NCI-H2227 treated with DMSO at 0.1 percent for 48 hours (cell line): ENCODE data around the gene TBC1D1.
A peak's percentile ranks its signal among the peaks of the same experiment; 100 is the strongest.
"Not testable (repeated sequence)": the region's sequence is repeated elsewhere in the genome, so short reads cannot be mapped to it uniquely, and the experiment has no call there.

Source experiments
- DNase-seq: peaks from one replicate; lab custom pipeline; 2025; lab: John Stamatoyannopoulos, UW

The TBC1D1 gene

DNA sequence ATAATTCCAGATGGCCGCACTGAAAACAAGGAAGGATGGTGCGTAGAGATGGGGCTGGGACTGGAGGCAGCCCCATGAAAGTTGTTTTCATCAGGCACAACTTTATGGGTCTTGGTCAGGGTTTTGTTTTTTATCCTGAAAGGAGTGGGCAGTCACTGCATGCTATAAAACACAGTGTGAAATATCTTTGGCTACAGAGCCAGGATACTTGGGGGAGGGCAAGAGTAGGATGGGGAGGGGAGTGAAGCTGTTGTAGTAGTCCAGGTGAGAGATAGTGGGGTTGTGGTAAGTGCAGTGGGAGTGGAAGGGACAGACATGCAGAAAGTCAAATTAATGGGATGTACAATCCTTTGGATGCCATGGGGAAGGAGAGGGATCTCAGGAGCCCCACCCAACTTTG is 125.8 kb downstream of the TBC1D1 start:
- DNase-seq: no peak

GRCh38 chr4:38017609-38018008 is 126.7 kb downstream of the TBC1D1 start:
- no peak for DNase-seq

- DNase-seq: no peak
These were observed 129.5 kb downstream of the TBC1D1 start for GRCh38 chr4:38020386-38020785.

GRCh38 chr4:38020961-38021360 is 130.1 kb downstream of the TBC1D1 start:
- DNase-seq: not testable (repeated sequence)

GRCh38 chr4:38021751-38022150 is 130.9 kb downstream of the TBC1D1 start:
- no peak for DNase-seq

GRCh38 chr4:38023347-38024205 is 132.7 kb downstream of the TBC1D1 start:
- no peak for DNase-seq

DNA sequence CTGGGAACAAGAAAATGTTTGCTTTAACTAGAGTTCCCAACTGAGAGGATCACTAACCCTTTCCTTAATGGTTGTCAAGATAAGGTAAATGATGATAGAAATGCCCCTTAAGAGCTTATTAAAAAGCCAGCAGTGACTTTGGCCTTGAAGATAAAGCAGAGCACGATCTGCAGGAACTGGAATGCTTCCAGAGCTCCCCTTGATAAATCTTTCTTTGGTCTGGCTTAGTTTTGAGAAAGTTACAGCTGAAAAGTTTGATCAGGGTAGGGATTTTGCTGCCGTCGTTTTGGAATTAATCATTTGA is 133.3 kb downstream of the TBC1D1 start:
- no peak for DNase-seq

GRCh38 chr4:38025665-38026064 is 134.8 kb downstream of the TBC1D1 start:
- DNase-seq: no peak

- DNase-seq: no peak
These were observed 135.4 kb downstream of the TBC1D1 start for GRCh38 chr4:38026158-38026740.

DNA sequence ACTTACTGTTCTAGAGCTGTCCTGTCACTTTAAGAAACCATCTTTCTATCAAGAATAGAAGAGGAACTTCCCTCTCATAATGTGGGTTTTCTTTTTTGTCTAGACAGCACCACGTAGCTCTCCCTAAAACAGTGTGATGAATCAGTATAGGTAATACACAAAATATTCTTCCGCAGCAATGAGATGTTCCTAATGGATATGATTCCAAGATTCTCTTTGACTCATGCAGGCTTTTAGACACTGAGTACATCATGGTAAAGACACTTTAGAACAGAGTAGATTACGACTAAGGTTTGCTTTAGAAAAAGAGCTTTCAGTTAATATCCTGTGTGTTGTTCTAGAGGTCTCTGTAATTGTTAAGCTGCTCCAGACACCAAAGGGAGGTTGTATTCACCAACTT is 139.1 kb downstream of the TBC1D1 start:
- no peak for DNase-seq

GRCh38 chr4:38034986-38035882 is 144.3 kb downstream of the TBC1D1 start:
- peak; percentile 52 for DNase-seq

DNA sequence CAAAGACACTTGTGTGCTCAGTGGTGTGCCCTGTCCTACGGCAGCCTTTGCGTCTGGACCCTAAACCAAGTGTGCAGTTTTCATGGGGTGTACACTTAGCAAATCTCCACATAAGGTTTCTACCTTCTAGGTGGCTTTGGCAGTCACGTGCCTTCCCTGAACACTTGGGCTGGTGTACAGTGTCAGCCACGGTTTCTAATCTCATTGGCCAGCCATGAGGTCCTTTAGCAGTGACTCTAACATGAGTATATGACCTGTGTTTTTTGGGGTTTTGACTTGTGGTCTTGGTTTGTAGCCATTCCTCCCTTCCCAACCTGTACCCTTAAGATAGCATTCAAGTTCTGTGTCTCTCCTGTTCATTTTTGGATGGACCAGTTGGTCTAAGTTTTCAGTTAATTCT is 145.7 kb downstream of the TBC1D1 start:
- DNase-seq: no peak

GRCh38 chr4:38037612-38038011 is 146.7 kb downstream of the TBC1D1 start:
- no peak for DNase-seq

DNA sequence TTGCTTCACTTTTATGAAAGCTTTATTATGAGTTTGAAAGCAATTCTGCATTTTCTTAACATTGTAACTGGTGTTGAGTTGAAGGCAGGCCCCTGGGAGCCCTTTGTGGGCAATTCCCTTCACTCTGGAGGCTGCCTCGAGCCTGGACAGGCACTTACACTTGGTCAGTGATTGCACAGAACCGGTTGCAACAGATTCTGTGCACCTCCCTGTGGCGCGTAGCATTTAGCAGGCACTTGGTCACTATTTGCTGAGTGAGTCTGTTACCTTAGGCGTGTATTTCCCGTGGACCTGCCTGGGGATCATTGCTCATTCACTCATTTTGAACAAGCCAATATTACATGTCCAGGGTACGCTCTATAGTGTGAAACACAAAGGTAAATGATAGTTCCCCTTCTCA is 149.7 kb downstream of the TBC1D1 start:
- DNase-seq: no peak

DNA sequence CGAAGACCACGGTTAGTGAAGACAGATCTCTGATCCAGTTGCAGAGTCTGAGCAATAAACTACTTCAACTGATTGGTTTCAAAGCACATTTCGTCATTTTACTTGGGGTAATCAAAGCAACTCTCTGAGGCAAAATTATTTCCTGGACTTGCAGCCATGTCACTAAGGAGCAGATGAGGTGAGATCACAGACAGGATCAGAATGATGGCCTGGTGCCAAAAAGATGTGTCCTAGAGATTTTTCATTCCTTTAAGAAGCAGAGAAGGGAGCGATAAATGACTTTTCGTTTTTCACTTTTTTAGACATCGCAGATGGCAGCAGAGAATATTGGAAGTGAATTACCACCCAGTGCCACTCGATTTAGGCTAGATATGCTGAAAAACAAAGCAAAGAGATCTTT is 153.2 kb downstream of the TBC1D1 start:
- DNase-seq: no peak

- DNase-seq: no peak
These were observed 154.6 kb downstream of the TBC1D1 start for GRCh38 chr4:38045289-38045988.

- no peak for DNase-seq
These were observed 156.0 kb downstream of the TBC1D1 start for GRCh38 chr4:38046727-38047489.

DNA sequence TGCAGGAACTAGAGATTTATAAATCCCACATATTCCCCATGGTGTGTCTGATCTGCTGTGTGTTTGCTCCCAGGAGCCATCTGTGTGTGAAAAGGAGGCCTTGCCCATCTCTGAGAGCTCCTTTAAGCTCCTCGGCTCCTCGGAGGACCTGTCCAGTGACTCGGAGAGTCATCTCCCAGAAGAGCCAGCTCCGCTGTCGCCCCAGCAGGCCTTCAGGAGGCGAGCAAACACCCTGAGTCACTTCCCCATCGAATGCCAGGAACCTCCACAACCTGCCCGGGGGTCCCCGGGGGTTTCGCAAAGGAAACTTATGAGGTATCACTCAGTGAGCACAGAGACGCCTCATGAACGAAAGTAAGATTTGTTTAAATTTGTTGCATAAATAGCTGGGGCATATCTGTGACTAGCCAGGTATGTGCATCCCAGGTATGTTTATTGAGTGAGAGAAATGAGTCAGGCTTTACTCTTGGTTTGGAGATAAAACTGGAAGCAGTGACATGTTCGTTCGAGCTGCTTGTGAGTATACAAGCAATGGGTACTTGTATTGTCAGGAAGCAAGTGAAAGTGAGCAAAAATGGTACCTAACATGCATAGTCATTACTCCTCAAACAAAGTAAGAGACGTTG is 158.8 kb downstream of the TBC1D1 start:
- DNase-seq: no peak

- DNase-seq: no peak
These were observed 159.9 kb downstream of the TBC1D1 start for GRCh38 chr4:38050560-38051350.

- DNase-seq: no peak
These were observed 164.7 kb downstream of the TBC1D1 start for GRCh38 chr4:38055566-38055965.
